SK-N-SH treated with all-trans-retinoic acid at 6 μM for 48 hours (cell line): ENCODE data around the gene RBPJ.

ENCODE experiments used
- ATAC-seq: fragments of 200-7000 bp; cut with Tn5 transposase; 3 replicates; pipeline ENCODE4 v1.9.1; 2020; ENCODE audit warnings: mild to moderate bottlenecking, moderate library complexity
- BACH2 ChIP-seq: fragments of 250-450 bp; sonication (Bioruptor Pico); IDR thresholded peaks from 2 replicates; pipeline ENCODE4 v1.9.0; 2021; ENCODE audit warnings: mild to moderate bottlenecking, borderline replicate concordance
- CREB5 ChIP-seq: fragments of 250-450 bp; sonication (Bioruptor Pico); IDR thresholded peaks from 2 replicates; pipeline ENCODE4 v1.5.1; 2020; ENCODE audit warnings: low read depth, mild to moderate bottlenecking, moderate library complexity
- CSDC2 ChIP-seq: fragments of 250-450 bp; sonication (Bioruptor Pico); IDR thresholded peaks from 2 replicates; pipeline ENCODE4 v1.5.0; 2020; ENCODE audit warnings: mild to moderate bottlenecking, moderate library complexity
- CSRNP3 ChIP-seq: fragments of 250-450 bp; sonication (Bioruptor Pico); IDR thresholded peaks from 2 replicates; pipeline ENCODE4 v1.5.1; 2021; ENCODE audit warnings: mild to moderate bottlenecking, moderate library complexity
- GLIS3 ChIP-seq: fragments of 250-450 bp; sonication (Bioruptor Pico); IDR thresholded peaks from 2 replicates; pipeline ENCODE4 v1.5.0; 2020; ENCODE audit warnings: mild to moderate bottlenecking, moderate library complexity
- ISL1 ChIP-seq: fragments of 250-450 bp; sonication (Bioruptor Pico); IDR thresholded peaks from 2 replicates; pipeline ENCODE4 v2.1.2; 2022; ENCODE audit warnings: mild to moderate bottlenecking, moderate library complexity
- OSR1 ChIP-seq: fragments of 250-450 bp; sonication (Bioruptor Pico); IDR thresholded peaks from 2 replicates; pipeline ENCODE4 v1.8.0; 2022; ENCODE audit warnings: moderate library complexity, mild to moderate bottlenecking, inconsistent platforms
- PATZ1 ChIP-seq: fragments of 250-450 bp; sonication (Bioruptor Pico); IDR thresholded peaks from 2 replicates; pipeline ENCODE4 v1.8.0; 2020; ENCODE audit warnings: mild to moderate bottlenecking, moderate library complexity, borderline replicate concordance
- POU6F1 ChIP-seq: fragments of 250-450 bp; sonication (Bioruptor Pico); IDR thresholded peaks from 2 replicates; pipeline ENCODE4 v1.8.0; 2021; ENCODE audit warnings: low read depth, mild to moderate bottlenecking, moderate library complexity, borderline replicate concordance
- RARB ChIP-seq: fragments of 250-450 bp; sonication (Bioruptor Pico); IDR thresholded peaks from 2 replicates; pipeline ENCODE4 v1.8.0; 2021; ENCODE audit warnings: mild to moderate bottlenecking, moderate library complexity
- SNAI2 ChIP-seq: fragments of 250-450 bp; sonication (Bioruptor Pico); IDR thresholded peaks from 2 replicates; pipeline ENCODE4 v1.5.0; 2020; ENCODE audit warnings: mild to moderate bottlenecking, moderate library complexity
- TCF4 ChIP-seq: fragments of 250-450 bp; sonication (Bioruptor Pico); IDR thresholded peaks from 2 replicates; pipeline ENCODE4 v1.8.0; 2021; ENCODE audit warnings: mild to moderate bottlenecking, moderate library complexity, borderline replicate concordance
- TOX ChIP-seq: fragments of 250-450 bp; sonication (Bioruptor Pico); IDR thresholded peaks from 2 replicates; pipeline ENCODE4 v1.8.0; 2021; ENCODE audit warnings: mild to moderate bottlenecking, moderate library complexity, borderline replicate concordance
- ZC3H10 ChIP-seq: fragments of 250-450 bp; sonication (Bioruptor Pico); IDR thresholded peaks from 2 replicates; pipeline ENCODE4 v1.5.1; 2021; ENCODE audit warnings: mild to moderate bottlenecking, moderate library complexity
- ZFP3 ChIP-seq: fragments of 250-450 bp; sonication (Bioruptor Pico); IDR thresholded peaks from 2 replicates; pipeline ENCODE4 v1.5.0; 2020; ENCODE audit warnings: mild to moderate bottlenecking, moderate library complexity
- ZFP30 ChIP-seq: fragments of 450-650 bp; formaldehyde crosslinking; IDR thresholded peaks from 2 replicates; pipeline ENCODE4 v1.5.0; 2022; ENCODE audit warnings: mild to moderate bottlenecking, moderate library complexity
- ZNF565 ChIP-seq: fragments of 450-650 bp; formaldehyde crosslinking; conservative IDR thresholded peaks from 2 replicates; pipeline ENCODE4 v1.5.0; 2020; ENCODE audit warnings: low read depth, mild to moderate bottlenecking, moderate library complexity
- ZNF70 ChIP-seq: fragments of 450-650 bp; formaldehyde crosslinking; IDR thresholded peaks from 2 replicates; pipeline ENCODE4 v1.5.0; 2020; ENCODE audit warnings: mild to moderate bottlenecking, moderate library complexity
- ZNF8 ChIP-seq: fragments of 450-650 bp; formaldehyde crosslinking; IDR thresholded peaks from 2 replicates; pipeline ENCODE4 v1.5.0; 2020; ENCODE audit warnings: mild to moderate bottlenecking, moderate library complexity

RBPJ gene

GRCh38 chr4:26325191-26325590, 4.4 kb downstream of the RBPJ start:
- no peak for TF ChIP-seq BACH2
- no peak for TF ChIP-seq PATZ1 (CRISPR knock-in tag)
- TF ChIP-seq ZNF8 = no peak
- no peak for TF ChIP-seq RARB
- no peak for TF ChIP-seq CSRNP3 (CRISPR knock-in tag)
- peak; percentile 14; the same call in 1 of the 3 replicates for ATAC-seq

- peak; percentile 72 for ATAC-seq
Observed at GRCh38 chr4:26326791-26327190, 6.0 kb downstream of the RBPJ start.

GRCh38 chr4:26330186-26330787, 9.5 kb downstream of the RBPJ start:
- ATAC-seq = peak; percentile 86
- TF ChIP-seq SNAI2 (CRISPR knock-in tag) (no peak), ZFP30 (CRISPR knock-in tag) (no peak), ISL1 (no peak), TCF4 (CRISPR knock-in tag) (no peak), POU6F1 (CRISPR knock-in tag) (no peak), ZFP3 (CRISPR knock-in tag) (no peak)

More at GRCh38 chr4:26326791-26327190, 6.0 kb downstream of the RBPJ start:
- no peak for TF ChIP-seq GLIS3 (CRISPR knock-in tag)
- TF ChIP-seq ZC3H10 (CRISPR knock-in tag) = no peak

GRCh38 chr4:26330946-26331345, 10.1 kb downstream of the RBPJ start:
- TF ChIP-seq OSR1 (CRISPR knock-in tag) = no peak
- no peak for TF ChIP-seq ZC3H10 (CRISPR knock-in tag)
- no peak for TF ChIP-seq TOX (CRISPR knock-in tag)
- no peak for TF ChIP-seq CSDC2 (CRISPR knock-in tag)
- TF ChIP-seq CREB5 (CRISPR knock-in tag) = no peak
- TF ChIP-seq ZNF70 = no peak
- no peak for ATAC-seq

GRCh38 chr4:26331380-26331950, 10.7 kb downstream of the RBPJ start:
- no peak for ATAC-seq
- no peak for TF ChIP-seq SNAI2 (CRISPR knock-in tag)
- no peak for TF ChIP-seq PATZ1 (CRISPR knock-in tag)
- no peak for TF ChIP-seq ZNF565 (CRISPR knock-in tag)
